Upper lobe of right lung (tissue), 1 donor: ENCODE results near the gene SLC4A5. TPM values are rescaled to one million over a fixed set of nuclear protein-coding genes. Genes with fewer than 3 reads are reported as not detected.
A peak's percentile ranks its signal among the peaks of the same experiment; 100 is the strongest.

Experiments used
- ATAC-seq: fragments of 200-7000 bp; cut with Tn5 transposase; one replicate; pipeline ENCODE4 v1.9.1; 2020; ENCODE audit warnings: mild to moderate bottlenecking, moderate library complexity
- DNase-seq: peaks from one replicate; pipeline ENCODE4 v3.0.0-alpha.2; 2020
- H3K27ac ChIP-seq: fragments of 200-600 bp; one replicate; pipeline ENCODE4 v1.8.0; 2022
- H3K27me3 ChIP-seq: fragments of 200-600 bp; one replicate; pipeline ENCODE4 v1.8.0; 2022; ENCODE audit warnings: mild to moderate bottlenecking
- H3K36me3 ChIP-seq: fragments of 200-600 bp; one replicate; pipeline ENCODE4 v1.8.0; 2022
- H3K4me1 ChIP-seq: fragments of 200-600 bp; one replicate; pipeline ENCODE4 v1.8.0; 2022
- H3K4me3 ChIP-seq: fragments of 200-600 bp; one replicate; pipeline ENCODE4 v1.8.0; 2022; ENCODE audit warnings: mild to moderate bottlenecking
- H3K9me3 ChIP-seq: fragments of 200-600 bp; one replicate; pipeline ENCODE4 v1.8.0; 2022
- intact Hi-C: fragments of 100-400 bp; cut with DNase I; formaldehyde crosslinking; loops from one replicate; pipeline ENCODE4 v1.11.0; 2022
- total RNA-seq: library from RNA; stranded (reverse); fragmentation: NEBNext Ultra II Directional; extraction: Animal tissue kit (Norgen Biotek cat#: 25700); gene quantifications from one replicate; pipeline ENCODE4 v1.2.1, GENCODE V29; 2021
- TF ChIP-seq, protein P1 (sequence below): fragments of 200-600 bp; IDR thresholded peaks from one replicate; pipeline ENCODE4 v1.8.0; 2022; ENCODE audit warnings: antibody characterized with exemption
- donor health status: DM: no; HTN: yes; CAD: no; lungs with severe emphysema.

Gene SLC4A5
- total RNA-seq, 1 donor from 2014 or later = 3.2 TPM

DNA sequence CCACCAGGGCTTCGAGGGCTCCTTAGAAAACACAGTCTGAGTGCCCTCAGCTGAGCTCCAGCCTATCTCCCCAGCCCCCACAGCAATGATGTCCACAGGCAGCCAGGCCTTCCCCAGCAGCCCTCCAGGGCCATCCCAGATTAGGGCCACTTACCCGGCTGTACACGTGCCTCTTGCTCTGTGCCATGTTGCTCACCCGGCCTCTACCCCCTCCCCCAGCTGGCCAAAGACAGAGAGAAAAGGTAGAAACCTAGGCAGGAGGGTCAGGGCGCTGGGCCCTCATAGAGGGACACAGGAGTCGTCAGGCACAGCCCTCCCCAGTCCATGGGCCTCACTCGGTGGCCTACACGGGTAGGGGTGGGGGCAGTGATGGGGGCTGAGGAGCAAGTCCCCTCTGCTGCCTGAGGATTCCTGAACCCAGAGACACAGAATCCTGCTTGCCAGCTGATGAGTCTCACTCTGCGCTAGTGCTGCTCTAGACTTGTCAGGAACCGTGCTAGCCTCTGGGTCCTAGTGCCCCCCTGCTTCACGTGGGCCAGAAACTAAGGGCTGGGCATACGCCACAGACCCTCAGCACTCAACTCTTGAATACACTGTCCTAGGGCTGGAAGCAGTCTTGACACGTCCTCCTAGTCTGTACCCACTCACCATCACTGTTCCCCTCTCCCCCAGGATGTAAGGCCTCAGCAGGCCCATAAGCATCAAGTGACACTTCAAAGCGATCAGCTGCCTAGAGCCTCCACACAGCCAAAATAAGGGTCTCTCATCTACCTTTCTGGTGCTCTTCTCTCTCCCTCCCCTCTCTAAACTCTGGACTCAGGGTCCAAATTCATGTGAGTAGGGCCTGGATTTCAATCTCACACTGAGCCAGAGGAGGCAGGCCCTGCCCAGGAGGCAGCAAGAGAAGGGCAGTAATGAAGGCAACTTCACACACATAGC lies 36.9 kb upstream of the SLC4A5 start, which contains the start of gene DCTN1:
TSS of gene DCTN1 (minus strand) at position 461 of the 939 bp plus-strand sequence. CDS start at position 187, 274 bp downstream.
- Histone ChIP-seq H3K36me3 (peaks cover 21% of the 10 kb centered on the region), H3K4me1 (peaks cover 54% of the 10 kb centered on the region), H3K27me3 (no peaks in the 10 kb centered on the region), H3K27ac (no peak within 1 kb of the TSS), H3K9me3 (no peaks in the 10 kb centered on the region), H3K4me3 (peak within 1 kb of the TSS; percentile 41)
- intact Hi-C loops = no loop called here
- ATAC-seq (peak; percentile 72), DNase-seq (no peak)
- TF ChIP-seq, protein P1, sequence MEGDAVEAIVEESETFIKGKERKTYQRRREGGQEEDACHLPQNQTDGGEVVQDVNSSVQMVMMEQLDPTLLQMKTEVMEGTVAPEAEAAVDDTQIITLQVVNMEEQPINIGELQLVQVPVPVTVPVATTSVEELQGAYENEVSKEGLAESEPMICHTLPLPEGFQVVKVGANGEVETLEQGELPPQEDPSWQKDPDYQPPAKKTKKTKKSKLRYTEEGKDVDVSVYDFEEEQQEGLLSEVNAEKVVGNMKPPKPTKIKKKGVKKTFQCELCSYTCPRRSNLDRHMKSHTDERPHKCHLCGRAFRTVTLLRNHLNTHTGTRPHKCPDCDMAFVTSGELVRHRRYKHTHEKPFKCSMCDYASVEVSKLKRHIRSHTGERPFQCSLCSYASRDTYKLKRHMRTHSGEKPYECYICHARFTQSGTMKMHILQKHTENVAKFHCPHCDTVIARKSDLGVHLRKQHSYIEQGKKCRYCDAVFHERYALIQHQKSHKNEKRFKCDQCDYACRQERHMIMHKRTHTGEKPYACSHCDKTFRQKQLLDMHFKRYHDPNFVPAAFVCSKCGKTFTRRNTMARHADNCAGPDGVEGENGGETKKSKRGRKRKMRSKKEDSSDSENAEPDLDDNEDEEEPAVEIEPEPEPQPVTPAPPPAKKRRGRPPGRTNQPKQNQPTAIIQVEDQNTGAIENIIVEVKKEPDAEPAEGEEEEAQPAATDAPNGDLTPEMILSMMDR = no peak

DNA sequence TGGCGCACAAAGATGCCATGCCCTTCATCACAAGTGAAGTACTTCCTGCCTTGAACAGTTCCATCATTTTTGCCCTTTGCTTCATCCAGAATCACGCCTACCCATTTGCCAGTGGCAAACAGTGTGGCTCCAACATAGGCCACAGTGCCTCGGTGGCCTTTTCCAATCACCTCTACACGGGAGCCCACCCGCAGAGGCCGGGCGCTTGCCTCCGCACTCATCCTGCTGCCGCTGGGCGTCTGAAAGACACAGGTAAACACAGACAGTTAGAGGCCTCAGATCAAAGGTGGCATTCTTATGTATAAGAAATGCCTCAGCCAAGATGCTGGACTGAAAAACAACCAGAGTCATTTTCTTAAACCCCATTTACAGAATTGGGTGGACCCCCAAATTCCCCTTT lies 34.8 kb upstream of the SLC4A5 start:
- Histone ChIP-seq H3K4me3 (no peak overlapping the region), H3K27ac (no peak overlapping the region), H3K4me1 (peaks cover 33% of the 10 kb centered on the region), H3K9me3 (no peaks in the 10 kb centered on the region), H3K27me3 (no peaks in the 10 kb centered on the region), H3K36me3 (peaks cover 21% of the 10 kb centered on the region)
- DNase-seq = no peak
- TF ChIP-seq, protein P1 = no peak
- intact Hi-C loops = no loop called here
- no peak for ATAC-seq

DNA sequence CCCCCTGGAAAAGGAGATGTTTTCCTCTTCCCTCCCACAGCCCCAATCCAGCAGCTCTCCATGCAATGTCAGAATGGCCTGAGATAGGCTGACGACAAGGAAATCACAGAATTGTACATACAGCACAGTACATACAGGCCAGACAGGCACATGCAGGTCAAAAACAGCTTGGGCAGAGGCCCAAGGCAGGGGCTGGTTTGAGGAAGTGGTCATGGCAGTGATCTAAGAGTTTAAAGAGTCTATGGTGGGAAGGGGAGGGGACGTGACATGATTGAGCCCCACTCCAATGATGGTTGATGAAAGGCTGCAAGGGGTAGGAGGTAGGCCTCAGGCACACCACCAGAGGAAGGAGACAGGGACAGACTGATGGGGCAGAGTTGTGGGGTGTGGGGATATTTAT lies 32.6 kb upstream of the SLC4A5 start:
- Histone ChIP-seq H3K27ac (no peak overlapping the region), H3K4me3 (no peak overlapping the region), H3K27me3 (no peaks in the 10 kb centered on the region), H3K4me1 (peaks cover 20% of the 10 kb centered on the region), H3K36me3 (peaks cover 32% of the 10 kb centered on the region), H3K9me3 (no peaks in the 10 kb centered on the region)
- ATAC-seq = no peak
- DNase-seq = no peak
- TF ChIP-seq, protein P1 = no peak
- intact Hi-C loops = no loop called here

DNA sequence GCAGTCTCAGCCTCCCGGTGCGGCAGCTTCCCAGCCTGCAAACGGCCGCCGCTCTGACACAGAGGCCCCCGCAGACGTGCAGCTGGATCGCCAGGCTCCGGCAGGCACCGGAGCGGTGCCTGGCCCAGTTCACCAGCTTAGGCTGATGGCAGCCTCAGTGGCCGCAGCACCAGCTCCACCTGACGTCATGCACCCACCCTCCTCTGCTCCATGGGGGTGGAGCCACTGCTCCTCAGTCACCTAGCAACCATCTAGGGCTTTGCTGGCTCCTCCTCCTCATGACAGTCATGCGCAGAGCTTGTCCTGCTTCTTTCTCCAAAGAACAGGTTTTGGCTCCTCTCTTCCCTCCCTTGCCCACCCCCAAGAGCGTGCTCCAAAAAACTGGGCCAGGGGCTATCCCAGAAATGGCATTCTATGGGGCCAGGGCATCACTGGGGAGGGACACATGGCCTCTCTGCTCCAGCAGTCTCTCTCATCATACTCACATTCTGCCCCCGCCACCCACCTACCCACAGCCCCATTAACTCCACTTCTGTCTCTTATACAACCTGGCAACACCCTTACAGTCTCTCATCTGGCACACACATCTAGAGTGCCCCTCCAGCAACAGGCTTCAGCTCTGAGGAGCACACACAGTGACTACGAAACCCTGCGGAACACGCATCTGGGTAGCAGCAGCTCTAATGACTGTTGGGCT lies 31.4 kb upstream of the SLC4A5 start:
- intact Hi-C loops = no loop called here
- Histone ChIP-seq H3K4me3 (no peak overlapping the region), H3K36me3 (peaks cover 44% of the 10 kb centered on the region), H3K4me1 (peaks cover 8% of the 10 kb centered on the region), H3K27me3 (no peaks in the 10 kb centered on the region), H3K9me3 (no peaks in the 10 kb centered on the region), H3K27ac (no peak overlapping the region)
- DNase-seq (no peak), ATAC-seq (peak; percentile 79)
- TF ChIP-seq, protein P1 = no peak

DNA sequence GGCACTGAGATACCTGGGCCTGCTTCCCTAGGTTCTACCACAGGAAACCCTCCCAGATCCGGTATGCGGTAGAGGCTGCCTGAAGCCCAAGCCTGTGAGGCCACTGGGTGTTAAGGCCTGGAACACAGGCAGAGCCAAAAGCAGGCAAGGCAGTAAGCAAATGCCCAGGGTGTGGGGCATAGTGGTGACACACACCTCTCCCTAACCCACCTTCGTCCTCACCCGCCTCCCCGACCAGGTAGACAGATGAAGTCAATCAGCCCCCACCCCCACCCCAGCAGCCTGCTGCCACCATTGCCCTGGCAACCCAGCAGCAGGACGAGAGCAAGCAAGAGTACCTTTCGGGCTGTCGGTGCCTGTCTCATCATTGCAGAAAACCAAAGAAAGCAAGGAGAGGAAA lies 30.8 kb upstream of the SLC4A5 start:
- peaks cover 1% of the 10 kb centered on the region for H3K4me1 ChIP-seq
- intact Hi-C loops = no loop called here
- ATAC-seq (no peak), DNase-seq (no peak)
- no peaks in the 10 kb centered on the region for H3K9me3 ChIP-seq
- H3K4me3 ChIP-seq = no peak overlapping the region
- H3K27ac ChIP-seq = no peak overlapping the region
- peaks cover 50% of the 10 kb centered on the region for H3K36me3 ChIP-seq
- TF ChIP-seq, protein P1 = no peak
- H3K27me3 ChIP-seq = no peaks in the 10 kb centered on the region
